Fibroblast of lung (primary cell): ENCODE measurements around the gene SPRYD3.
A peak's percentile ranks its signal among the peaks of the same experiment; 100 is the strongest.

ENCODE experiments used
- CTCF ChIP-seq, 2 donors: IDR thresholded peaks in 1 of 2; conservative IDR thresholded peaks in 1 of 2; 1 replicate in 1 of 2; 2 replicates in 1 of 2; pipeline ENCODE4 v1.5.1; 2011 to 2012; ENCODE audit warnings: low read length in 2 of 2, control low read depth in 1 of 2, inconsistent platforms in 1 of 2, low read depth in 1 of 2, mild to moderate bottlenecking in 1 of 2
- EZH2 ChIP-seq: IDR thresholded peaks from 2 replicates; pipeline ENCODE4 v1.5.1; 2012; ENCODE audit warnings: low read length, control low read depth, mild to moderate bottlenecking; ENCODE audit errors: missing control alignments

GRCh38 chr12:53099071-53099882 lies 20.1 kb upstream of the SPRYD3 start:
- TF ChIP-seq EZH2 (no peak), CTCF (conservative IDR thresholded peaks at IDR 0.05 in 1 of 2, IDR thresholded peaks at IDR 0.05 in 1 of 2; ENCODE audit: low read depth in 1 of 2, low read length in 2 of 2) (peak; percentile 96 to 97)
